ENCODE results near the gene ACADM.

The ACADM gene

GRCh38 chr1:75812065-75812464, 87.6 kb downstream of the ACADM start:
- no peak overlapping the region for H3K4me3 ChIP-seq (ENCODE audit: low read length)
- DNase-seq (ENCODE audit: low read depth), result no peak
- no peak for TF ChIP-seq CTCF (conservative IDR thresholded peaks at IDR 0.05; ENCODE audit: low read depth, low read length)
